Activated CD8-positive, alpha-beta memory T cell treated with anti-CD3 and anti-CD28 coated beads, Interleukin-2, amount 10 ng/mL, durations not matched to agents 7 days and 5 days (primary cell): ENCODE measurements around the gene PMEPA1. TPM values are rescaled to one million over a fixed set of nuclear protein-coding genes. Genes with fewer than 3 reads are reported as not detected.

ENCODE experiments used
- ATAC-seq: fragments of 150-1000 bp; cut with Tn5 transposase; one replicate; pipeline ENCODE4 v1.10.0; 2021; ENCODE audit warnings: moderate library complexity
- CTCF ChIA-PET: fragments of 350-600 bp; sonication (Branson Sonifier 250); formaldehyde crosslinking; loops from one replicate; lab custom pipeline; 2021; ENCODE audit warnings: antibody characterized with exemption; lab: Charles Lee
- DNase-seq: peaks from one replicate; pipeline ENCODE4 v3.0.0-alpha.2; 2020
- H3K27ac Mint-ChIP-seq: one replicate; pipeline ENCODE4 v1.8.0; 2021; ENCODE audit warnings: mild to moderate bottlenecking, mixed read lengths
- H3K27me3 Mint-ChIP-seq: one replicate; pipeline ENCODE4 v1.8.0; 2021; ENCODE audit warnings: mixed read lengths
- H3K36me3 Mint-ChIP-seq: one replicate; pipeline ENCODE4 v1.8.0; 2021; ENCODE audit warnings: mild to moderate bottlenecking, mixed read lengths
- H3K4me1 Mint-ChIP-seq: one replicate; pipeline ENCODE4 v1.8.0; 2021; ENCODE audit warnings: mixed read lengths
- H3K4me3 Mint-ChIP-seq: one replicate; pipeline ENCODE4 v1.8.0; 2021; ENCODE audit warnings: mild to moderate bottlenecking, moderate library complexity, mixed read lengths
- H3K9me3 Mint-ChIP-seq: one replicate; pipeline ENCODE4 v1.8.0; 2022; ENCODE audit warnings: low read depth, mixed read lengths
- total RNA-seq, 2 experiments: library from RNA; stranded (reverse); gene quantifications; one replicate each; pipeline ENCODE4 v1.2.3, GENCODE V29; 2021

The PMEPA1 gene
- total RNA-seq, 2 experiments from 2014 or later, result 0.20 to 1.2 TPM

- H3K4me1 Mint-ChIP-seq, result peaks cover 5% of the 10 kb centered on the region
- DNase-seq, result no peak
- H3K36me3 Mint-ChIP-seq, result no peaks in the 10 kb centered on the region
- ATAC-seq, result no peak
- CTCF ChIA-PET, result no interaction called here
- H3K9me3 Mint-ChIP-seq, result no peaks in the 10 kb centered on the region
- H3K4me3 Mint-ChIP-seq, result no peak overlapping the region
- no peak overlapping the region for H3K27ac Mint-ChIP-seq
- peaks cover 4% of the 10 kb centered on the region for H3K27me3 Mint-ChIP-seq
These were observed 17.4 kb downstream of the PMEPA1 start for GRCh38 chr20:57692393-57692792.

- Mint-ChIP-seq H3K36me3 (no peaks in the 10 kb centered on the region), H3K27ac (no peak overlapping the region), H3K4me3 (no peak overlapping the region), H3K9me3 (no peaks in the 10 kb centered on the region), H3K4me1 (peaks cover 4% of the 10 kb centered on the region), H3K27me3 (no peaks in the 10 kb centered on the region)
- ATAC-seq, result no peak
- CTCF ChIA-PET, result interaction anchor here (1.7 kb wide), 1 partner anchor 38 kb away, joined by 4 read pairs; no protein-coding TSS in a partner anchor
- DNase-seq, result no peak
These were observed 18.1 kb downstream of the PMEPA1 start for GRCh38 chr20:57691699-57692098.

- ATAC-seq, result no peak
- CTCF ChIA-PET, result interaction anchor here (1.7 kb wide), 1 partner anchor 37 kb away, joined by 4 read pairs; no protein-coding TSS in a partner anchor
These were observed 19.3 kb downstream of the PMEPA1 start for GRCh38 chr20:57690525-57690924.

GRCh38 chr20:57689745-57690481, 19.9 kb downstream of the PMEPA1 start:
- DNase-seq, result no peak
- Mint-ChIP-seq H3K4me3 (no peak overlapping the region), H3K27me3 (no peaks in the 10 kb centered on the region), H3K9me3 (no peaks in the 10 kb centered on the region), H3K36me3 (no peaks in the 10 kb centered on the region), H3K4me1 (peaks cover 4% of the 10 kb centered on the region), H3K27ac (no peak overlapping the region)
- ATAC-seq, result no peak
- CTCF ChIA-PET, result no interaction called here

More at GRCh38 chr20:57690525-57690924, 19.3 kb downstream of the PMEPA1 start:
- Mint-ChIP-seq H3K9me3 (no peaks in the 10 kb centered on the region), H3K4me3 (no peak overlapping the region), H3K27me3 (no peaks in the 10 kb centered on the region), H3K27ac (no peak overlapping the region), H3K4me1 (peaks cover 4% of the 10 kb centered on the region), H3K36me3 (no peaks in the 10 kb centered on the region)
- no peak for DNase-seq

GRCh38 chr20:57688864-57689263, 21.0 kb downstream of the PMEPA1 start:
- CTCF ChIA-PET, result interaction anchor here (0.7 to 1.2 kb wide), 2 partner anchors 9 to 165 kb away, joined by 3 read pairs; no protein-coding TSS in a partner anchor
- Mint-ChIP-seq H3K4me3 (no peak overlapping the region), H3K36me3 (no peaks in the 10 kb centered on the region), H3K4me1 (no peaks in the 10 kb centered on the region), H3K27ac (no peak overlapping the region), H3K9me3 (no peaks in the 10 kb centered on the region), H3K27me3 (no peaks in the 10 kb centered on the region)
- no peak for DNase-seq
- no peak for ATAC-seq

GRCh38 chr20:57688295-57688694, 21.5 kb downstream of the PMEPA1 start:
- Mint-ChIP-seq H3K27ac (no peak overlapping the region), H3K36me3 (no peaks in the 10 kb centered on the region), H3K4me1 (no peaks in the 10 kb centered on the region), H3K4me3 (no peak overlapping the region), H3K9me3 (no peaks in the 10 kb centered on the region), H3K27me3 (no peaks in the 10 kb centered on the region)
- ATAC-seq (no peak), DNase-seq (no peak)
- CTCF ChIA-PET, result interaction anchor here (0.7 to 1.2 kb wide), 2 partner anchors 10 to 166 kb away, joined by 3 read pairs; no protein-coding TSS in a partner anchor

- ATAC-seq (no peak), DNase-seq (no peak)
- no peak overlapping the region for H3K27ac Mint-ChIP-seq
- H3K27me3 Mint-ChIP-seq, result no peaks in the 10 kb centered on the region
- H3K4me1 Mint-ChIP-seq, result no peaks in the 10 kb centered on the region
- no peak overlapping the region for H3K4me3 Mint-ChIP-seq
- no peaks in the 10 kb centered on the region for H3K36me3 Mint-ChIP-seq
- no peaks in the 10 kb centered on the region for H3K9me3 Mint-ChIP-seq
- CTCF ChIA-PET, result no interaction called here
These were observed 22.7 kb downstream of the PMEPA1 start for GRCh38 chr20:57686931-57687652.

GRCh38 chr20:57685146-57685758, 24.6 kb downstream of the PMEPA1 start:
- ATAC-seq, result no peak
- no peaks in the 10 kb centered on the region for H3K36me3 Mint-ChIP-seq
- CTCF ChIA-PET, result no interaction called here
- no peaks in the 10 kb centered on the region for H3K27me3 Mint-ChIP-seq
- no peaks in the 10 kb centered on the region for H3K9me3 Mint-ChIP-seq
- H3K4me3 Mint-ChIP-seq, result no peak overlapping the region
- DNase-seq, result no peak
- no peak overlapping the region for H3K27ac Mint-ChIP-seq
- H3K4me1 Mint-ChIP-seq, result peaks cover 2% of the 10 kb centered on the region

GRCh38 chr20:57684808-57685140, 25.0 kb downstream of the PMEPA1 start:
- H3K36me3 Mint-ChIP-seq, result no peaks in the 10 kb centered on the region
- ATAC-seq (no peak), DNase-seq (no peak)
- no peaks in the 10 kb centered on the region for H3K27me3 Mint-ChIP-seq
- no peak overlapping the region for H3K27ac Mint-ChIP-seq
- peaks cover 2% of the 10 kb centered on the region for H3K4me1 Mint-ChIP-seq
- CTCF ChIA-PET, result no interaction called here
- H3K4me3 Mint-ChIP-seq, result no peak overlapping the region
- H3K9me3 Mint-ChIP-seq, result no peaks in the 10 kb centered on the region

GRCh38 chr20:57683881-57684807, 25.7 kb downstream of the PMEPA1 start:
- H3K27me3 Mint-ChIP-seq, result no peaks in the 10 kb centered on the region
- H3K27ac Mint-ChIP-seq, result no peak overlapping the region
- DNase-seq, result no peak
- H3K4me1 Mint-ChIP-seq, result peaks cover 2% of the 10 kb centered on the region
- no peak overlapping the region for H3K4me3 Mint-ChIP-seq
- CTCF ChIA-PET, result no interaction called here
- H3K36me3 Mint-ChIP-seq, result no peaks in the 10 kb centered on the region
- H3K9me3 Mint-ChIP-seq, result no peaks in the 10 kb centered on the region
- no peak for ATAC-seq

GRCh38 chr20:57683287-57683686, 26.5 kb downstream of the PMEPA1 start:
- peaks cover 2% of the 10 kb centered on the region for H3K4me1 Mint-ChIP-seq
- CTCF ChIA-PET, result interaction anchor here (1.0 kb wide), 1 partner anchor 61 kb away, joined by 3 read pairs; no protein-coding TSS in a partner anchor
- H3K36me3 Mint-ChIP-seq, result no peaks in the 10 kb centered on the region
- H3K9me3 Mint-ChIP-seq, result no peaks in the 10 kb centered on the region
- DNase-seq (no peak), ATAC-seq (no peak)
- H3K27me3 Mint-ChIP-seq, result peaks cover 5% of the 10 kb centered on the region
- H3K4me3 Mint-ChIP-seq, result no peak overlapping the region
- no peak overlapping the region for H3K27ac Mint-ChIP-seq

GRCh38 chr20:57682184-57683101, 27.4 kb downstream of the PMEPA1 start:
- H3K27me3 Mint-ChIP-seq, result peaks cover 11% of the 10 kb centered on the region
- CTCF ChIA-PET, result interaction anchor here (1.0 to 2.3 kb wide), 7 partner anchors 22 to 497 kb away, joined by 3 to 6 read pairs (median 3); no protein-coding TSS in a partner anchor
- H3K27ac Mint-ChIP-seq, result no peak overlapping the region
- peaks cover 2% of the 10 kb centered on the region for H3K4me1 Mint-ChIP-seq
- H3K4me3 Mint-ChIP-seq, result no peak overlapping the region
- no peaks in the 10 kb centered on the region for H3K9me3 Mint-ChIP-seq
- DNase-seq, result no peak
- no peaks in the 10 kb centered on the region for H3K36me3 Mint-ChIP-seq
- no peak for ATAC-seq
